HepG2 (cell line): ENCODE data around the gene ARFIP1.

Source experiments
- CTCF ChIP-seq: sonication (generic); formaldehyde crosslinking; IDR thresholded peaks from 2 replicates; pipeline ENCODE4 v1.5.0; 2020; ENCODE audit warnings: mild to moderate bottlenecking, missing genetic modification reagents, moderate library complexity
- NR2C2 ChIP-seq: sonication (generic); formaldehyde crosslinking; IDR thresholded peaks from 2 replicates; pipeline ENCODE4 v1.4.0; 2020; ENCODE audit warnings: missing genetic modification reagents, mild to moderate bottlenecking, moderate library complexity, borderline replicate concordance
- PITX1 ChIP-seq: sonication (generic); formaldehyde crosslinking; IDR thresholded peaks from 2 replicates; pipeline ENCODE4 v1.5.1; 2020; ENCODE audit warnings: mild to moderate bottlenecking, missing genetic modification reagents
- POLR2AphosphoS5 ChIP-seq: IDR thresholded peaks from 2 replicates; pipeline ENCODE4 v1.6.1; 2012; ENCODE audit warnings: low read depth, low read length
- USF2 ChIP-seq, 2 experiments: sonication (generic) in 1 of 2; formaldehyde crosslinking in 1 of 2; IDR thresholded peaks; 2 replicates each; pipeline versions ENCODE4 v1.5.1 to v1.6.1; 2011 to 2020; ENCODE audit warnings: borderline replicate concordance in 1 of 2, low read depth in 1 of 2, low read length in 1 of 2, mild to moderate bottlenecking in 1 of 2, missing genetic modification reagents in 1 of 2, moderate library complexity in 1 of 2

GRCh38 chr4:152731997-152732396 is 47.8 kb upstream of the ARFIP1 start:
- TF ChIP-seq NR2C2: 0 out of 2 replicates have a peak, but pooled peaks have one; percentile 47
- TF ChIP-seq POLR2AphosphoS5: no peak
- TF ChIP-seq PITX1 (CRISPR knock-in tag): no peak
- no peak for TF ChIP-seq CTCF (CRISPR knock-in tag)
- no peak for TF ChIP-seq USF2 (IDR thresholded peaks at IDR 0.05; ENCODE audit: low read depth, low read length)
- TF ChIP-seq USF2 (CRISPR knock-in tag; IDR thresholded peaks at IDR 0.05; ENCODE audit: borderline replicate concordance): no peak
